ENCODE measurements around the gene CEP250.

- TF ChIP-seq ELK1 (IDR thresholded peaks at IDR 0.05; ENCODE audit: borderline replicate concordance, low read depth, low read length) (no peak), RFX5 (IDR thresholded peaks at IDR 0.05; ENCODE audit: low read depth, low read length) (no peak), POLR2A (IDR thresholded peaks at IDR 0.05; ENCODE audit: low read depth, low read length) (no peak)
Measured at GRCh38 chr20:35453647-35454046, 1.8 kb upstream of the CEP250 start.
